Lower lobe of right lung (tissue), 2 donors: ENCODE results near the gene CCDC141. TPM values are rescaled to one million over a fixed set of nuclear protein-coding genes. Genes with fewer than 3 reads are reported as not detected.

Experiments used
- ATAC-seq, 2 donors: fragments of 200-7000 bp; cut with Tn5 transposase; one replicate each; pipeline ENCODE4 v1.9.1; 2020 to 2022; ENCODE audit warnings: mild to moderate bottlenecking in 2 of 2, moderate library complexity in 2 of 2
- DNase-seq: peaks from one replicate; pipeline ENCODE4 v3.0.0-alpha.2; 2020
- H3K27ac ChIP-seq: fragments of 200-600 bp; one replicate; pipeline ENCODE4 v1.8.0; 2022
- H3K27me3 ChIP-seq: fragments of 200-600 bp; one replicate; pipeline ENCODE4 v1.8.0; 2022; ENCODE audit warnings: low read depth
- H3K36me3 ChIP-seq: fragments of 200-600 bp; one replicate; pipeline ENCODE4 v1.8.0; 2022; ENCODE audit warnings: mild to moderate bottlenecking
- H3K4me1 ChIP-seq: fragments of 200-600 bp; one replicate; pipeline ENCODE4 v1.8.0; 2022
- H3K4me3 ChIP-seq: fragments of 200-600 bp; one replicate; pipeline ENCODE4 v1.8.0; 2022; ENCODE audit warnings: mild to moderate bottlenecking
- H3K9me3 ChIP-seq: fragments of 200-600 bp; one replicate; pipeline ENCODE4 v1.8.0; 2022
- intact Hi-C: fragments of 100-400 bp; cut with DNase I; formaldehyde crosslinking; loops from one replicate; pipeline ENCODE4 v1.11.0; 2022
- total RNA-seq: library from RNA; stranded (reverse); fragmentation: NEBNext Ultra II Directional; extraction: Animal tissue kit (Norgen Biotek cat#: 25700); gene quantifications from one replicate; pipeline ENCODE4 v1.2.1, GENCODE V29; 2021
- TF ChIP-seq, protein P1 (sequence below): fragments of 200-600 bp; IDR thresholded peaks from one replicate; pipeline ENCODE4 v1.8.0; 2022; ENCODE audit warnings: antibody characterized with exemption, mild to moderate bottlenecking
- donor health status: DM: no; HTN: yes; CAD: no; lungs with severe emphysema.

CCDC141 gene
- total RNA-seq, 1 donor from 2014 or later = 40.5 TPM

DNA sequence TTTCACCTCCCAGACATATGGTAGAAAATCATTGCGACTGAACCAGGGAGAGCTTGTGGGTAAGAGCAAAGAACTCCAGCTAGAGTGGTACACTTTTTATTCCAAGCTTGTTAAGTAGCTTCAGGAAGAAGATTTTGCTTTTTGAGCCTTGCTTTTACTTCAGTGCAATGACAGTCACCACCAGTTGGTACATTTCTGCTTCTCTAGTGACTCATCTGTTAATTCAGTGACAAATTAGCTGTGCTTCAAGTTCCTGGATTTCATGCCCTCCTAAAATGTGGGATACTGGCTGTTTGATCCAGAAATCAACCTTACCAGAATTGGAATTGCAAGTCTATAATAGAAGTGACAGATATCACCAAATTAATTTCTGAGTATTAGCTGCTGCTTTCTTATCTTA lies 125.1 kb downstream of the CCDC141 start:
- TF ChIP-seq, protein P1, sequence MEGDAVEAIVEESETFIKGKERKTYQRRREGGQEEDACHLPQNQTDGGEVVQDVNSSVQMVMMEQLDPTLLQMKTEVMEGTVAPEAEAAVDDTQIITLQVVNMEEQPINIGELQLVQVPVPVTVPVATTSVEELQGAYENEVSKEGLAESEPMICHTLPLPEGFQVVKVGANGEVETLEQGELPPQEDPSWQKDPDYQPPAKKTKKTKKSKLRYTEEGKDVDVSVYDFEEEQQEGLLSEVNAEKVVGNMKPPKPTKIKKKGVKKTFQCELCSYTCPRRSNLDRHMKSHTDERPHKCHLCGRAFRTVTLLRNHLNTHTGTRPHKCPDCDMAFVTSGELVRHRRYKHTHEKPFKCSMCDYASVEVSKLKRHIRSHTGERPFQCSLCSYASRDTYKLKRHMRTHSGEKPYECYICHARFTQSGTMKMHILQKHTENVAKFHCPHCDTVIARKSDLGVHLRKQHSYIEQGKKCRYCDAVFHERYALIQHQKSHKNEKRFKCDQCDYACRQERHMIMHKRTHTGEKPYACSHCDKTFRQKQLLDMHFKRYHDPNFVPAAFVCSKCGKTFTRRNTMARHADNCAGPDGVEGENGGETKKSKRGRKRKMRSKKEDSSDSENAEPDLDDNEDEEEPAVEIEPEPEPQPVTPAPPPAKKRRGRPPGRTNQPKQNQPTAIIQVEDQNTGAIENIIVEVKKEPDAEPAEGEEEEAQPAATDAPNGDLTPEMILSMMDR = no peak
- ATAC-seq = no peak
- H3K9me3 ChIP-seq = no peaks in the 10 kb centered on the region
- no peak for DNase-seq
- H3K4me3 ChIP-seq = no peak overlapping the region
- no peaks in the 10 kb centered on the region for H3K4me1 ChIP-seq
- H3K27me3 ChIP-seq = no peaks in the 10 kb centered on the region
- intact Hi-C loops = no loop called here
- H3K27ac ChIP-seq = no peak overlapping the region
- no peaks in the 10 kb centered on the region for H3K36me3 ChIP-seq

DNA sequence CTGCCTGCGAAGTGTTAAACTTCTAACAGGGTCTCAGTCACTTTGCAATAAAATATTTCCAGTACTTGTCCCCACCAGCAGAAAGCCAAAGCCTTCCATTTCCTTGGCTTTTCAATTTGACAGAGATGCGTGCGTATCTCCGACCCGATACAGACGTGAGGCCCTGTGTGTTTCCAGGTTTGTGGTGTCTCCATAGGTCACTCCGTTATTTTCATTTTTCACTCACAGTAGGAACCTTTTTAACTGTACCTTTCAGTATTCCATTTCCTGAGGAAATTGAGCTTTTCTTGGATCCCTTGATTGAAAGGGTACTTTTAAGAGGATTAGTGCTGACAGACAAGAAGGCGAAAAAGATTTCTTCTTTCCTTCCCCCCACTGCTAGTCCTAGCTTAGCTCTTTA lies 126.4 kb downstream of the CCDC141 start:
- H3K27ac ChIP-seq = no peak overlapping the region
- H3K36me3 ChIP-seq = no peaks in the 10 kb centered on the region
- ATAC-seq (no peak), DNase-seq (no peak)
- H3K27me3 ChIP-seq = no peaks in the 10 kb centered on the region
- no peaks in the 10 kb centered on the region for H3K4me1 ChIP-seq
- TF ChIP-seq, protein P1 = no peak
- intact Hi-C loops = no loop called here
- no peaks in the 10 kb centered on the region for H3K9me3 ChIP-seq
- H3K4me3 ChIP-seq = no peak overlapping the region

GRCh38 chr2:178920916-178921513 lies 128.9 kb downstream of the CCDC141 start:
- intact Hi-C loops = no loop called here
- H3K4me3 ChIP-seq = no peak overlapping the region
- no peaks in the 10 kb centered on the region for H3K27me3 ChIP-seq
- DNase-seq = no peak
- no peaks in the 10 kb centered on the region for H3K4me1 ChIP-seq
- TF ChIP-seq, protein P1 = no peak
- no peak overlapping the region for H3K27ac ChIP-seq
- H3K36me3 ChIP-seq = no peaks in the 10 kb centered on the region
- peak; percentile 69 to 76 for ATAC-seq
- H3K9me3 ChIP-seq = no peaks in the 10 kb centered on the region

DNA sequence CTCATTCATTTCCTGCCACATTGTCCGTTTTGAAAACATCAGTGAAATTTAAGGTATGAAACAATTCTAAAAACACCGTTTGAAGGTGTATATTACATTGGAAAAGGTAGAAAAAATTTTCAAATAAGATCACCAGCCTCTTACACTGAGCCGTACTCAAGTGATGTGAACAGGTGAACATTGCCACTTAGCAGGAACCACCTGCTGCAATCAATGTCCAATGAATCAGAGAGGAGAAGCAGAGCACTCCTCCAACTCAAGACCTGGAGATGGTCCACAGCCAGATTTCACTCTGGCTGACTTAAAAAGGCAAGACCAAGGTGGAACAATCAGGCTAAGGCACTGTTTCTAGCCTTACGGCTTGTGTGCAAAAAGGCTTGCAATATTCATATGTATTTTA lies 132.4 kb downstream of the CCDC141 start:
- DNase-seq (no peak), ATAC-seq (peak in 1 of 2 donors; percentile 63)
- Histone ChIP-seq H3K9me3 (no peaks in the 10 kb centered on the region), H3K27me3 (no peaks in the 10 kb centered on the region), H3K36me3 (no peaks in the 10 kb centered on the region), H3K27ac (no peak overlapping the region), H3K4me1 (no peaks in the 10 kb centered on the region), H3K4me3 (no peak overlapping the region)
- intact Hi-C loops = no loop called here
- TF ChIP-seq, protein P1 = no peak

- TF ChIP-seq, protein P1 = no peak
- H3K4me3 ChIP-seq = no peak overlapping the region
- DNase-seq (no peak), ATAC-seq (no peak)
- intact Hi-C loops = no loop called here
- H3K27ac ChIP-seq = no peak overlapping the region
- no peaks in the 10 kb centered on the region for H3K9me3 ChIP-seq
- no peaks in the 10 kb centered on the region for H3K4me1 ChIP-seq
- H3K36me3 ChIP-seq = no peaks in the 10 kb centered on the region
- H3K27me3 ChIP-seq = no peaks in the 10 kb centered on the region
These were observed 134.3 kb downstream of the CCDC141 start for GRCh38 chr2:178915423-178916173.
